PC-3 (cell line): ENCODE data around the gene ASB10.

Experiments used
- CTCF ChIP-seq: fragments of 300-600 bp; sonication (generic); conservative IDR thresholded peaks from 2 replicates; pipeline ENCODE4 v1.5.1; 2017; ENCODE audit warnings: antibody characterized with exemption, low read depth, mild to moderate bottlenecking, low read length
- EZH2 ChIP-seq: fragments of 300-600 bp; sonication (generic); IDR thresholded peaks from one replicate; pipeline ENCODE4 v1.6.1; 2017; ENCODE audit warnings: antibody characterized with exemption, mild to moderate bottlenecking, low read length; ENCODE audit not compliant: unreplicated experiment

DNA sequence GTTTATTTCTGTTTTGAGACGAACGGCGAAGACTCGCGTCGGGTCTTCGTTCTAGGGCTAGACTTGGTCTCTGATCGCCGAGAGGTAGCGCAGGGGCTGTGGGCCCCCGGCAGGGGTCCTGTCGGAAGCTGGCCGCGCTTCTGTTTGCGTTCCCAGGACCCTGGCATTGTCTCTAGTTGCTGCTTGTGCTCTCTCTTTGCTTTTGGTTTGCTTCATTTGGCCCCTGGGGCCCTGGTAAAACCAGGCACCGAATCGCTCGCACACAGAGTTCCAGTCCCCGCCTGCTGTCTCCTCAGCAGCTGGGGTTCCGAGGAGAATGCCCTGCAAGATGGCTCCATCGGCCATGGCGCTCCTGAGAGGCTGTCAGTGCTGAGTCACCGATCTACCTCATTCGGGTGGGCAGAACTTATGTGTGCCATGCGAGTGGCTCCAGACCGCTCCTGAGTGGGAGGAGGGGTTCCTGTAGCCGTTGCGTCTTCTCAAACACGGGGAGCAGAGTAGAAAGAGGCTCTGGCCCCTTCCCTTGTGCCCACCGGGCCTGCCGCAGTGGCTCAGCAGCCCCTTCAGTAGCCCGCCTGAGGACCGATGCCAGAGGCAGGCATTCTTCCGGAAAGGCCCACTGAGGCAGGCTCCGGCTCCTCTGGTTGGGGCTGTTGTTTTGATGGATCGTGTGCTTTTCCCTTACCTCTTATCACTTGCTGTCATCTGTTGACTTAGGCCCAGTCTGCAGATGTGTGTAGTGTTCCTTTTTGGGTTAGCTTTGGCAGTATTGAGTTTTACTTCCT is 46.1 kb upstream of the ASB10 start:
- TF ChIP-seq CTCF, result no peak
- TF ChIP-seq EZH2, result no peak
